ENCODE data around the gene DMBT1.

DNA sequence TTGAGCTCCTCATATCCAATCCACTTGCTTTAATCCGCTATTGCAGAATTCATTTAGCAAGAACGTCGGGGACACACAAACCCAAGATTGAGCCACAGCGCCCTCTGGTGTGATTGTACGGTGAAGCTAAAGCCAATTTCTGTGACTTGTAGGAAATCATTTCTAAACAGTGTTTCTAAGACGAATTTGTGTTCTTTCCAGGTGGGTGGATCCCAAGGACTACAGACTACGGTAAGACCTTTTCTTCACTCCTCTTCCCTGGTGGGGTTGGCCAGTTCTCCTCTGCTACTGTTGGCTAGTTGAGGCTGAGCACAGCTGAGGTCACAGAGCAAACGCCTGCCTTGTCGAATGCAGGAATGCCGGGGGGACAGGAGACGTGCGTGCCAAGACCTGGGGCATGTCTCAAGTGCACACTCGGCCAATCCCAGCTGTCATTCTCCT is 5.2 kb downstream of the DMBT1 start:
- TF ChIP-seq MEF2B (IDR thresholded peaks at IDR 0.05; ENCODE audit: partially characterized antibody, poor library complexity, severe bottlenecking) (no peak), POLR2A (IDR thresholded peaks at IDR 0.05; ENCODE audit: low read depth, low read length) (no peak), NR2C2 (IDR thresholded peaks at IDR 0.05; ENCODE audit: borderline replicate concordance, control insufficient read depth, insufficient read length, low read depth) (no peak), TAF1 (IDR thresholded peaks at IDR 0.05; ENCODE audit: borderline replicate concordance, low read depth, low read length) (no peak), NBN (IDR thresholded peaks at IDR 0.05) (no peak)

Measured in GM12878 (cell line).